IPS-20b (cell line): Measurements from ENCODE around the gene SPAAR.
"Not testable (repeated sequence)": the region's sequence is repeated elsewhere in the genome, so short reads cannot be mapped to it uniquely, and the experiment has no call there.

Experiments used
- H3K27ac ChIP-seq: one replicate; pipeline ENCODE4 v1.5.1; 2013; ENCODE audit warnings: low read length
- H3K27me3 ChIP-seq: 2 replicates; pipeline ENCODE4 v1.6.1; 2013; ENCODE audit warnings: mild to moderate bottlenecking, low read length, inconsistent platforms; ENCODE audit not compliant: insufficient read depth
- H3K36me3 ChIP-seq: 2 replicates; pipeline ENCODE4 v1.6.1; 2013; ENCODE audit warnings: low read depth, mild to moderate bottlenecking, inconsistent platforms, low read length, moderate library complexity; ENCODE audit not compliant: insufficient read depth
- H3K4me1 ChIP-seq: 2 replicates; pipeline ENCODE4 v1.6.1; 2013; ENCODE audit warnings: mild to moderate bottlenecking, control low read depth, inconsistent platforms, low read length, moderate library complexity; ENCODE audit not compliant: insufficient read depth
- H3K4me3 ChIP-seq: 2 replicates; pipeline ENCODE4 v1.5.1; 2013; ENCODE audit warnings: mild to moderate bottlenecking, low read length, inconsistent platforms
- H3K9ac ChIP-seq: 2 replicates; pipeline ENCODE4 v1.6.1; 2013; ENCODE audit warnings: low read depth, mild to moderate bottlenecking, inconsistent platforms, low read length, moderate library complexity
- H3K9me3 ChIP-seq: 2 replicates; pipeline ENCODE4 v1.6.1; 2013; ENCODE audit warnings: mild to moderate bottlenecking, low read depth, low read length, inconsistent platforms; ENCODE audit not compliant: insufficient read depth

The SPAAR gene

DNA sequence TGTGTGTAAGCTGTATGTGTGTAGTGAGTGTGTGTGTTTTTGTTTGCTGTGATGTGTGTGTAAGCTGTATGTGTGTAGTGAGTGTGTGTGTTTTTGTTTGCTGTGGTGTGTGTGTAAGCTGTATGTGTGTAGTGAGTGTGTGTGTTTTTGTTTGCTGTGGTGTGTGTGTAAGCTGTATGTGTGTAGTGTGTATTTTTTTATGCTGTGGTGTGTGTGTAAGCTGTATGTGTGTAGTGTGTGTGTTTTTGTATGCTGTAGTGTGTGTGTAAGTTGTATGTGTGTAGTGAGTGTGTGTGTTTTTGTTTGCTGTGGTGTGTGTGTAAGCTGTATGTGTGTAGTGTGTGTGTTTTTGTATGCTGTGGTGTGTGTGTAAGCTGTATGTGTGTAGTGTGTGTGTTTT is 4.1 kb downstream of the SPAAR start:
- H3K4me1 ChIP-seq, H3K36me3 ChIP-seq, H3K27me3 ChIP-seq, H3K27ac ChIP-seq, H3K4me3 ChIP-seq, H3K9me3 ChIP-seq, H3K9ac ChIP-seq: not testable (repeated sequence)

DNA sequence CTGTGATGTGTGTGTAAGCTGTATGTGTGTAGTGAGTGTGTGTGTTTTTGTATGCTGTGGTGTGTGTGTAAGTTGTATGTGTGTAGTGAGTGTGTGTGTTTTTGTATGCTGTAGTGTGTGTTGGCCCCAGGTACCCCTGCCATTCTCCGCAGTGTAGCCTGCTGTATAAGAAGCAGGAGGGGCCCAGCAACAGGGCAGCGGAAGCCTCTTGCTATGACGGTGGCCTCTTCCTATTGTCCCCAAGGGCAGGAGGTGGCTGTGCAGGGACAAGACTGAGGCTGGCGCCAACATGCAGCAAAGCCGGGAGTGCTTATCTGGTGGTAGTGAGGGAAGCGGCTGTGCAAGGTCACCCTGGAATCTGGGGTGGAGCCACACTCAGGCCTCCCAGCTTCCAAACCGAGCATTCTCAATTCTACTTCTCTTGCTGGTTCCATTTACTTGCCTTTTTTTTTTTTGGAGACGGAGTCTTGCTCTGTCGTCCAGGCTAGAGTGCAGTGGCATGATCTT is 5.1 kb downstream of the SPAAR start:
- Histone ChIP-seq H3K9me3 (no peaks in the 10 kb centered on the region), H3K27ac (no peak overlapping the region), H3K36me3 (no peaks in the 10 kb centered on the region), H3K4me1 (no peaks in the 10 kb centered on the region), H3K27me3 (no peaks in the 10 kb centered on the region), H3K9ac (no peak overlapping the region), H3K4me3 (no peak overlapping the region)

DNA sequence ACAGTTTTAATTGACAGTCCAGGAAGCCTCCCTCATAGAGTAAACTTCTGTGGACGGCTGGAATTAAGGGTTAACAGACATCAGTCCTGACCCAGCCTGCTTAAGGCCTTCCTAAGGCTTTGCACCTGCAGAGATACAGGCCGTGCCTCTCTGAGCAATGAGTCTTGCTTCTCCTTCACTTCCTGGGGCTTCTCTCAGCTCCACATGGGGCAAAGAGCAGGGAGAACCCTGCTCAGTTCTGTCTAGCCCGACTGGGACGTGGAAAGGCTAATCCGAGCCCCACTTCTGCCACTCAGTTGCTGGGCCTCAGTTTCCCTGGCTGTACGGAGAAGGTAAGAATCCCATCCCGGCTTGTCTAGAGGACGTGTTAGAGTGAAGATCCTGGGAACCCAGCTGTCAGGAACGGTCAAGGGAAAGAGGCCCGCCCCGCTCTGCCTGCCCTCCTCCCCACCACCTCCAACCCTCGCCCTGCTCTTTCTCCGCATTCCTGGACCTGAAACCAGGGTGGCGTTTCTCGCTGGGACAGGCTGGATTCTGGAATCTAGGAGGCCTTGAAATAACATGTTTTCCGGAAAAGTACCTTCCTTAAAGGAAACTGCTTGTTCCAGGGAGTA is 6.5 kb downstream of the SPAAR start:
- no peaks in the 10 kb centered on the region for H3K36me3 ChIP-seq
- H3K4me3 ChIP-seq = no peak overlapping the region
- no peaks in the 10 kb centered on the region for H3K27me3 ChIP-seq
- no peak overlapping the region for H3K9ac ChIP-seq
- no peaks in the 10 kb centered on the region for H3K9me3 ChIP-seq
- H3K27ac ChIP-seq = no peak overlapping the region
- no peaks in the 10 kb centered on the region for H3K4me1 ChIP-seq

DNA sequence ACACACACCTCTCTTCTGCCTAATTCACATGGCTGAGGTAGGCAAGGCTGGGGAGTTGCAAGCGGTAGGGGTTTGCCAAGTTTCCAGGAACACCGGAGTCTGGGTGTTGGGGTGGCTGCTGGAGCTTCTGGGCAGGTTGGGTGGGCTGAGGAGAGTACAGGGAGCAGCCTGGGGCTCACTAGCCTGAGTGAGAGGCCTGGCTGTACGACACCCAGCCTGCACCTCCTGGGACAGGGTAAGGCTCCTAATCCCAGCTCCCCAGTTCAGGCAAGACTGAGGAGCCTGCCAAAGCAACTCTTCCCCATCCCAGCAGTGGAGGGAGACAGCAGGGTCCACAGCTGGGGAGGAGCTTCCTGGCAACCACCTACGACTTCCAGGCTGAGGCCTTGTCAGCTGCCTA is 8.0 kb downstream of the SPAAR start:
- Histone ChIP-seq H3K9ac (no peak overlapping the region), H3K4me1 (no peaks in the 10 kb centered on the region), H3K4me3 (no peak overlapping the region), H3K27me3 (no peaks in the 10 kb centered on the region), H3K27ac (no peak overlapping the region), H3K9me3 (no peaks in the 10 kb centered on the region), H3K36me3 (no peaks in the 10 kb centered on the region)

DNA sequence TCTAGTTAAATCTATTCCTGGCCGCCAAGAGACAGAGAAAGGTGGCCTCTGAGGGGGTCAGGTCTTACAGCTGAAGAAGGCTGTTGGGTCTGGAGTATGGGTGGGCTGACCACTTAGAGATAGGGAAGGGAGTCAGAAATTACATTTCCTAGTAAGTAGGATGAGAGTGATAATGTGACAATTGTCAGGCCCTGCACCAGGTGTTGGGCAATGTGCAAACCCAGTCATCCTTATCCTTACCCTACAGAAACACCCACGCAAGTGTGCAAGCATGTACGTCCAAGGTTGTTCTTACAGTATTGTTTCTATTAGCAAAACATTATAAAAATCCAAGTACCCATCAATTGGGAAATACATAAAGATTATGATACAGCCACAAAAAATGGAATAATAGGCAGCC is 9.5 kb downstream of the SPAAR start:
- Histone ChIP-seq H3K27me3 (no peaks in the 10 kb centered on the region), H3K9me3 (no peaks in the 10 kb centered on the region), H3K4me3 (no peak overlapping the region), H3K9ac (no peak overlapping the region), H3K36me3 (no peaks in the 10 kb centered on the region), H3K4me1 (0 out of 2 replicates have a peak, but pooled peaks cover under 1% of the 10 kb centered on the region), H3K27ac (no peak overlapping the region)

DNA sequence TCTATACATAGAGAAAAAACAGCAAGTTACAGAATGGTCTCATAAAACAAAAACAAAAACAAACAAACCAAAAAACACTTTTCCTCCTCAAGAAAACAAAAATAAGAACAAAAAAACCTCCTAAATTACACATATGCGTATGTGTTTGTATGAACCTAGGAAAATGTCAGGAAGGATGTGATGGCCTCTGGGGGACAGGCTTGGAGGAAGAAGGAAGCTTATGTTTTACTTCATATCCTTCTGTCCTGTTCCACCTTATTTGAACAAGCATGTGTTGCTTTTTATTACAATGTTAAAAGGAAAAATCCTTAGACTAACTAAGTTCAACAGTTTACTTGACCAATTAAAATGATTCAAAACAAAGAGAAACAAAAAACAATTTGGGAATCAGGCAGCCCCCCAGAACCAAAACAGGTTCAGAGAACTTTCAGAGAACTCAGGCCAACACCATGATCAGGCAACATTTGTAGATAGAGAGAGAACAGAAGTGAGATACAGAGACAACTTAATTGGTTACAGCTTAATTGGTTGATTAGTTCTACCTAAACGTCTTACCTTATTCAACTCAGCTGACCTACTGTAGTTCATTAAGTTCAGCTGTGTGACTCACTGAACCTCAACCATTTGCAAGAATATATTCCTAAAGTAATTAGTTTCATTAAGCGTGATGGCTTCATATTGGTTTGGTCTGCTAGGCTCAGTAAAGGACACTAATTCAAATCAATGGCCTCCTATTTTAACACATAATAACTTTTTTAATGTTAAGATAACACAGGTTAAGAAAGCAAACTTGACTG is 10.1 kb downstream of the SPAAR start:
- no peaks in the 10 kb centered on the region for H3K9me3 ChIP-seq
- peaks cover 4% of the 10 kb centered on the region; the same call in 1 of the 2 replicates for H3K4me1 ChIP-seq
- H3K9ac ChIP-seq = no peak overlapping the region
- H3K27me3 ChIP-seq = no peaks in the 10 kb centered on the region
- no peaks in the 10 kb centered on the region for H3K36me3 ChIP-seq
- no peak overlapping the region for H3K4me3 ChIP-seq
- no peak overlapping the region for H3K27ac ChIP-seq

DNA sequence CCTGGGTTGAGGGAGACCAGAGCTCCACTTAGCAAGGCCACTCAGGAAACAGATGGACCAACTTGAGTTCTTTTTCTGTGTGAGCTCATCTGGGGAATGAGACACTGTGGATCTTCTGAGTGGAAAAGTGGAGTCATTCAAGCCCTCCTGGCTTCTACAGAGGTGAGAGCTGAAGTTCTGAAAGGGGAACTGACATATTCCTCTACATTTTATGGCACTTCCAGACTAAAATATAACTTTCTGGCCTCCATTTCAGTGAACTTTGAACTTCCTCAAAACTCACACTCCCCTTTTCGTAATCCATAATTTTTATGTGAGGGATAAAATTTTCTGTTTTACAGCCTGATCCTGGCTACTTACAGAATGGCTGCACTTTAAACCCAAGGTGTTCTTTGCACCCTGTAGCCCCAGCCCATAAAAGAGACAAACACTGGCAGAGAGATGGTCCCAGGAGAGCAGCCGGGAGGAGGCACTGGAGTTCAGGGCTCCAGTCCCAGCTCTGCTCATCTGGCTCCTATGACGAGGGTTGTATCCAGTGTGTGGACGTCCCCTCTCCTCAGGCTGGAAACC is 10.8 kb downstream of the SPAAR start:
- Histone ChIP-seq H3K4me3 (no peak overlapping the region), H3K9ac (no peak overlapping the region), H3K4me1 (peaks cover 4% of the 10 kb centered on the region; the same call in 1 of the 2 replicates), H3K27ac (no peak overlapping the region), H3K9me3 (no peaks in the 10 kb centered on the region), H3K27me3 (no peaks in the 10 kb centered on the region), H3K36me3 (no peaks in the 10 kb centered on the region)

DNA sequence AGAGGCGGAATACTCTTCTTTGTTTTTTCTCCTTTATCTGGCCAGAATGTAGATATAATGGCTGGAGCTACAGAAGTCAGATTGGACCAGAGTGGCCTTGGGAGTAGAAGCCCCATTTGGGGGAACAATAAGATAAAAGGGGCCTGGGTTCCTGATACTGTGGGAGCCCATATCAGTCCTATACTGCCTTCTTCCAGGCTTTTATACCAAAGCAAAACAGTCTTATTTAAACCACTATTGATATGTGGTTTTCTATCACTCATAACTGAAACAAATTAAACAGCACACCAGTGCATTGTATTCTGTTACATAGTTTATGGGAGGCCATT is 14.3 kb downstream of the SPAAR start:
- Histone ChIP-seq H3K36me3 (no peaks in the 10 kb centered on the region), H3K27me3 (no peaks in the 10 kb centered on the region), H3K4me1 (peaks cover 4% of the 10 kb centered on the region; the same call in 1 of the 2 replicates), H3K4me3 (no peak overlapping the region), H3K9me3 (no peaks in the 10 kb centered on the region), H3K27ac (no peak overlapping the region), H3K9ac (no peak overlapping the region)

DNA sequence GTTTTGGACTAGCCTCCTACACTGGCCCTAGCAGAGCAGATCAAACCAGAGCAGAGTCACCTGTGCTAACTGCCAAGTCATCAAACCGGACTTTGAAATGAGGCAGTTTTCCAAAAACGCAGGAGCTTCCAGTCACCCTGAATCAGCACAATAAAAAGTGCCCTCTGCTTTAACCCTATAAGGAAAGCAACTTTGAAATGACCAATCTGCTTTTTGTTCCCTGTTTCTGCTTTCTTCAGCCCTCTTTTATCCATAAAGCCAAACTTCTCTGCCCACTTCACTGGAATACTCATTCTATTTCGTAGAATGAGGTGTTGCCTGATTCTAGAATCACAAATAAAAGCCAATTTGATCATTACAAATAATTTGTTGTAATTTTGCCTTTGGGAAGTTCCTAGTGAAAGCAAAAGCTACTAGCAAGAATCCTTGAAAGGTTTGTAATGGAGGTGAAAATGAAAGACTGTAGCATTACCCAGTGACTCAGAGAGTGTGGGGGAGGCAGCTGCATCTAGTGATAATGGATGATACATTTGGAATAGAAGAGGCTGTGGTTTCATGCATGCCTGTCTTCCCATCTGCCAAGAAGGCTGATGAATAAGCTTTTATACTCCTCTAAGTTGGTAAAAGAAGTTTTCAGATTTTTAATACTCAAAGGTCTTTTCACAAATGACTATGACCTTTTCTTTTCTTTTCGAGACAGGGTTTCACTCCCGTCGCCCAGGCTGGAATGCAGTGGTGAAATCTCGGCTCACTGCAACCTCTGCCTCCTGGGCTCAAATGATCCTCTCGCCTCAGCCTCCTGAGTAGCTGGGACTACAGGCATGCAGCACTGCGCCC is 14.9 kb downstream of the SPAAR start:
- Histone ChIP-seq H3K9ac (no peak overlapping the region), H3K27ac (no peak overlapping the region)

DNA sequence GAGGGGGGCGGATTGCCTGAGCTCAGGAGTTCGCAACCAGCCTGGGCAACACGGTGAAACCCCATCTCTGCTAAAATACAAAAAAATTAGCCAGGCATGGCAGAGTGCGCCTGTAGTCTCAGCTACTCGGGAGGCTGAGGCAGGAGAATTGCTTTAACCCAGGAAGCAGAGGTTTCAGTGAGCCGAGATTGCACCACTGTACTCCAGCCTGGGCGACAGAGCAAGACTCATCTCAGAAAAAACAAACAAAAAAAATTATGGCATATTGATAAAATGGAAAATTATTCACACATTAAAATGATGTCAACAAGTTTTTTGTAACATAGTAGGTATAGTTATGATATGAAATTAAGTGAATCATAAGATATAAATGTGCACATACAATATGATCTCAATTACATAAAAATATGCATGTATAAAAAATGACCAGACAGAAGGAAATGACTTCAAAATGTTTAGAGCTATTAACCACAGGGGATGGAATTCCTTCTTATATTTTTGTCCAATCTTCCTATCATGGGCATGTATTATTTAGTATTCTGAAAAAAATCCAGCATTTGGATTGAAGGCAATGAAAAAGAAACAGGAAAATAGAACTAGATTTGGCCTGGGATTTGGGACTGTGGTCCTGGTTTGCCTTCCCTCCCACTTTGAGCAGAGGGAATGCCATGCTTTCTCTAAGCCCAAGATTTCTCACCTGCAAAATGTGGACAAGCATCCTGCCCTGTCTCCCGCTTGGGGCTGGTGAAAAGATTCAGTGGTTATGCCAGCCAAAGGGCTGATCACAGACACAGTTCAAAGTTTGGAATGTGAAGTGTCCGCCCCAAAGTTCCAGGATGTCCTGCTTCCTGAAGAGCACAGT is 19.5 kb downstream of the SPAAR start:
- Histone ChIP-seq H3K4me1 (peaks cover 3% of the 10 kb centered on the region; the same call in 1 of the 2 replicates), H3K27me3 (peaks cover 7% of the 10 kb centered on the region; the same call in 1 of the 2 replicates), H3K9ac (no peak overlapping the region), H3K9me3 (no peaks in the 10 kb centered on the region), H3K36me3 (no peaks in the 10 kb centered on the region), H3K4me3 (no peak overlapping the region), H3K27ac (no peak overlapping the region)

More for the DNA sequence above, 14.9 kb downstream of the SPAAR start:
- H3K9me3 ChIP-seq = no peaks in the 10 kb centered on the region
- H3K36me3 ChIP-seq = no peaks in the 10 kb centered on the region
- H3K4me3 ChIP-seq = no peak overlapping the region
- H3K27me3 ChIP-seq = no peaks in the 10 kb centered on the region
- H3K4me1 ChIP-seq = peaks cover 4% of the 10 kb centered on the region; the same call in 1 of the 2 replicates

DNA sequence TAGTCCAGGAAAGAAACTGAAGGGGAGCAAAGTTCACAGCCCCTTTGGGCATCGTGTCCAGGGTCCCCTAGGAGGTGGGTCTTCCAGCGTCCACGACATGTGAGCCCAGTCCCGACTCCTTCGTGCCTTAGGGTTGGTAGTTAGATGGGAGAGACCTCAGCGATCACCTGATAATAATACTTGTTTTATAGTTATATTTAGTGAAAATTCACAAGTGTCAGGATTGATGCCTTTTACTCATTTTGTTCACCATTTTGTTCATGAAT is 20.1 kb downstream of the SPAAR start:
- Histone ChIP-seq H3K4me3 (no peak overlapping the region), H3K27me3 (peaks cover 7% of the 10 kb centered on the region; the same call in 1 of the 2 replicates), H3K9me3 (no peaks in the 10 kb centered on the region), H3K27ac (no peak overlapping the region), H3K9ac (no peak overlapping the region), H3K4me1 (no peaks in the 10 kb centered on the region), H3K36me3 (no peaks in the 10 kb centered on the region)
